NCI-H1417 (cell line): ENCODE results near the gene LIPC.
A peak's percentile ranks its signal among the peaks of the same experiment; 100 is the strongest.

Source experiments
- DNase-seq, 3 experiments: peaks; one replicate each; lab custom pipeline; 2025; lab: John Stamatoyannopoulos, UW

LIPC gene

DNA sequence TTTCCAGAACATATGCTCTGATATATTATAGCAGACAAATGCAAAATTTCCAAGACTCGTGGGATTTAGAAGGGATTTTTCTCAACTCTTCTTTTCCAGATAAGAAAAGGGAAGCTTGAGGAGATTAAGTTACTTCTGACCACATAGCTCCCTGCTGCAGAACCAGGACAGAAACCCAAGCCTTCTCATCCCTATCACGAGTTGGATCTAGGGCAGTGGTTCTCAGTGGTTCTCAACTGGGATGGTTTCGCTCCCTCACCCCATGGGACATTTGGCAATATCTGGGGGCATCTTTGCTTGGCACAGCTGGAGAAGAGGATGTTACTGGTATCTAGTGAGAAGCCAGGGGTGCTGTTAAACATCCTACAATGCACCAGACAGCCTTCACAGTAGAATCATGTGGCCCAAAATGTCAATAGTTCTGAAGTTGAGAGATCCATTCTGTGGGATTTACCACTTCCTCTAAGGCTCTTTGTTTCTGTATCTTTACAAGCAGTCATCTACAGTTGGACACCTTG lies 64.2 kb downstream of the LIPC start:
- DNase-seq = no peak

DNA sequence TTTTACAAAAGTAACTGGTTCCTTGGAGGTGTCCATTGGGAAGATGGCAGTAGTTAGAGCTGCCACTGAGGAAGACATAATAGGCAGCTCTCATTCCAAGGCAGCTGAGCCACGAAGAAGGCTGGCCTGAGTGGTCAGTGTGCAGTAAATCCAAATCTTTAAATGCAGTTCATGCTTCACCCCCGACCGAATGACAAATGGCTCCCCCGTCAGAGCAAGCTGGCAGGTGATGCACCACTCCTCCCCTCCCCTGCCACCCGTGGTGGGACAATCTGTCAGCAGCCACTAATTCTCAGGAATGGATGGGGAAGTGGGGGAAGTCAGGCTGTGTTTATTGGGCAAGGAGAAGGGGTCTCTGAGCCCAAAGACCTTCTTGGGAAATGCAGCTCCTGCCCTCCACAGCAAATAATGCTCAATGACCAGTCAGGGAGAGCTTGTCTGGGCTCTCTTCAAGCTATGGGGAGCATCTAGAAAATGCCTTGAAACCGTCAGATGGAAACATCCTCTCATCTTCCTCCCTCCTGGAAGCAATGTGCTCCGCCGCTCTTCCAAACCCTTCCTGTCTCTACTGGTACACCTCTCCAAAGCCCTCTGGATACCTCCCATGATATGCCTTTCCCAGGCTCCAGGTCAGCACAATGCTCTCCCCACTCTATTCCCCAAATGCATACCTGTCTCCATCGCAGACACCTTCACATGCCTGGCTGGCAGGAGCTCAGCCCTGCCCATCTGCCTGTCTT lies 65.4 kb downstream of the LIPC start:
- no peak for DNase-seq

GRCh38 chr15:58498821-58499580 lies 67.2 kb downstream of the LIPC start:
- peak in 1 of 3 experiments; percentile 12 for DNase-seq

GRCh38 chr15:58501006-58501405 lies 69.2 kb downstream of the LIPC start:
- no peak for DNase-seq

GRCh38 chr15:58501636-58502188 lies 69.9 kb downstream of the LIPC start:
- no peak for DNase-seq

DNA sequence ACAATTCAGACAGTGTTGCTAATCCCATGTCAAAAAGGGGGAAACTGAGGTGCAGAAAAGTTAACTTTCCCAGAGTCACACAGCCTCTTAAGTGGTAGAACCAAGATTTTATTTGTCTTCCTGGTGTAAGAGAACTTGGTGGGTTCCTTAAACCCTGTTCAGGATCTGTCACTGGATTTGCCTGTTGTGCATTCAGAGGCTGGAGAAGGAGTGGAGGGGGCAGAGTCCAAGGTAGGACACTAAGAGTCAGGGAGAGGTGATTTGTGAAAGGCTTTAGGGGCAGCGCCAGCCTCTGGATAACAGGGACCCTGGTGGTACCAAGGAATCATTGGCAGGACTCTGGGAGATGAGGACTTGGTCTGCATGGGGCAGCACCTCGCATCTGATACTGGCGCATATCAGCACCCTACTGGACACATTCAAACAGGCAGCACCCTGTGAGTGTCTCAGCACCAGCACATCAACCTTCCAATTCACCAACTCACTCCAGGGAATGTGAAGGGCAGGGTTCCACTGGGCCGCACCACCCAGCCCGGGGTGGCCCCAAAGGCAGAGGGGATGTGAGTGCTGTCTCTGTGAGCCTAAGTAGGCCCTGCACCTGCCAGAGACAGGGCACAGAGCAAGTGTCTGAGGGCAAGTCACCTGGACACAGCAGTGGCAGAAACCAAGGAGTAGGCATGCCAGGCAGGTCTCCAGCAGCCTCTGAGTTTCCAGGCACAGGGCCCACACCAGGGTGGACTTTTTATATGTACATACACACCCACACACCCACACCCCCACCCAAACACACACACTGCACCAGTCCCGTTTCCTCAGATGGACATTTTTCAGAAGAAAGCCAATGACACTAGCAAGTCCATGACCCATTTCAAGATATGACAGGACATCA lies 71.6 kb downstream of the LIPC start:
- DNase-seq = no peak

GRCh38 chr15:58504674-58505234 lies 73.0 kb downstream of the LIPC start:
- no peak for DNase-seq

DNA sequence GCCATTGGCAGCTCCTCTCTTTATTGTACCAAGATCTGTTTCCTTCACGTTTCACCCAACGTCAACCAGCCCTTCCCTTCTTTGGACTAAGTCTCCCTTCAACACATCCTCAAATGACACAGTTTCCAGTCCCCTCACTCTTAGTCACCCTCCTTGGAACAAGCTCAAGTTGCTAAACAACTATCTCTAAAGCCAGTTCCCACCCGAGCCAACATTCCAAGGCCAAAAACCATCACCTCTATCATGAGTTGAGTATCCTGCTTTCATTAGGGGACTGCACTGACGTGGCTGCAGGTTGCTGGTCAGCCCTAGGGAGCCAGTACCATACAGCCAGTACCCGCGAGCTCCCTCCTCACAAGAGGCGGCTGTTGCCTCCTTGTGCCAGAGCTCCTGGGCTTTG lies 73.8 kb downstream of the LIPC start:
- no peak for DNase-seq

GRCh38 chr15:58506064-58506490 lies 74.3 kb downstream of the LIPC start:
- DNase-seq = no peak

GRCh38 chr15:58506783-58507668 lies 75.2 kb downstream of the LIPC start:
- DNase-seq = no peak

- no peak for DNase-seq
These were observed 77.8 kb downstream of the LIPC start for GRCh38 chr15:58509556-58509955.

GRCh38 chr15:58510715-58511598 lies 79.2 kb downstream of the LIPC start:
- DNase-seq = no peak

- DNase-seq = no peak
These were observed 79.8 kb downstream of the LIPC start for GRCh38 chr15:58511599-58511987.

- no peak for DNase-seq
These were observed 80.7 kb downstream of the LIPC start for GRCh38 chr15:58512522-58512921.

DNA sequence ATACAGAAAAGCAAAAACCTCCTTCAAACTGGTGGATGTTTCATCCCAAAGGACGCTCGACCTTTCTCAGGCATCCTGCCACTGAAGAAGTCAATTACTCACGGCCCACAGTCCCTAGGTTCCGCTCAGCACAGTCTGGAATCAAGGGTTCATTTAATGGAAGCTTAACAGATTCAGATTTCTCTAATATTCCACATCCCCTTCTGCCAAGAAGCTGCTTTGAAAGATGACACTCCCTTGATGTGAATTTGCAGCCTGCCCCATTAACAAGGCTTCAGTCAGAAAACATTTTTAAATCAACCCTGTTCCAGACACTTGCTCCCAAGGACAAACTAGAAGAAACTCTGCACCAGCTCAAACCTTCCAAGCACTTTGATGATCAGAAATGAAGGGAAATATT lies 81.2 kb downstream of the LIPC start:
- no peak for DNase-seq

- DNase-seq = peak in 2 of 3 experiments; percentile 12 to 51
These were observed 82.0 kb downstream of the LIPC start for GRCh38 chr15:58513726-58514336.

GRCh38 chr15:58515807-58516206 lies 84.0 kb downstream of the LIPC start:
- DNase-seq = no peak

GRCh38 chr15:58517252-58517681 lies 85.5 kb downstream of the LIPC start:
- DNase-seq = no peak
